Bronchial epithelial cell (primary cell): ENCODE results near the gene MT1G. TPM values are rescaled to one million over a fixed set of nuclear protein-coding genes. Genes with fewer than 3 reads are reported as not detected.

ENCODE experiments used
- DNase-seq: peaks from one replicate; pipeline ENCODE4 v3.0.0-alpha.2; 2010; ENCODE audit warnings: low read depth
- FAIRE-seq: peaks from 2 replicates; lab custom pipeline; 2011; peaks lifted over from hg19 to GRCh38; lab: Jason Lieb, UNC
- H3K27me3 ChIP-seq: 2 replicates; pipeline ENCODE4 v1.5.1; 2011; ENCODE audit warnings: low read length; ENCODE audit not compliant: control insufficient read depth, insufficient read depth
- H3K36me3 ChIP-seq: 2 replicates; pipeline ENCODE4 v1.5.1; 2011; ENCODE audit warnings: low read length; ENCODE audit not compliant: control insufficient read depth, insufficient read depth
- H3K4me3 ChIP-seq: 2 replicates; pipeline ENCODE4 v1.5.1; 2011; ENCODE audit warnings: mild to moderate bottlenecking, low read depth, low read length, control low read depth
- CTCF ChIP-seq: IDR thresholded peaks from 2 replicates; pipeline ENCODE4 v1.5.1; 2011; ENCODE audit warnings: mild to moderate bottlenecking, moderate library complexity, low read length, control low read depth, inconsistent platforms; ENCODE audit not compliant: insufficient read depth, severe bottlenecking
- total RNA-seq: library from RNA; depleted of rRNA; stranded (reverse); fragments of >200 nt; gene quantifications from 2 replicates; pipeline ENCODE4 v1.2.1, GENCODE V29; 2014

MT1G gene
- total RNA-seq, 1 donor from 2014 or later = not detected

GRCh38 chr16:56710181-56710737 lies 42.4 kb upstream of the MT1G start:
- no peak for TF ChIP-seq CTCF
- DNase-seq = no peak
- no peaks in the 10 kb centered on the region for H3K36me3 ChIP-seq
- FAIRE-seq = no peak
- no peak overlapping the region for H3K4me3 ChIP-seq
- H3K27me3 ChIP-seq = no peaks in the 10 kb centered on the region

- Histone ChIP-seq H3K27me3 (no peaks in the 10 kb centered on the region), H3K36me3 (no peaks in the 10 kb centered on the region), H3K4me3 (no peak overlapping the region)
- no peak for DNase-seq
- no peak for FAIRE-seq
- no peak for TF ChIP-seq CTCF
These were observed 41.7 kb upstream of the MT1G start for GRCh38 chr16:56709443-56710040.

GRCh38 chr16:56708525-56709442 lies 40.9 kb upstream of the MT1G start:
- FAIRE-seq (no peak), DNase-seq (no peak)
- no peak for TF ChIP-seq CTCF
- no peaks in the 10 kb centered on the region for H3K36me3 ChIP-seq
- no peaks in the 10 kb centered on the region for H3K27me3 ChIP-seq
- no peak overlapping the region for H3K4me3 ChIP-seq

GRCh38 chr16:56702836-56703235 lies 35.0 kb upstream of the MT1G start:
- Histone ChIP-seq H3K27me3 (no peaks in the 10 kb centered on the region), H3K4me3 (no peak overlapping the region), H3K36me3 (no peaks in the 10 kb centered on the region)
- no peak for TF ChIP-seq CTCF
- FAIRE-seq (no peak), DNase-seq (no peak)

GRCh38 chr16:56701534-56701933 lies 33.7 kb upstream of the MT1G start:
- TF ChIP-seq CTCF = no peak
- Histone ChIP-seq H3K36me3 (no peaks in the 10 kb centered on the region), H3K4me3 (no peak overlapping the region), H3K27me3 (no peaks in the 10 kb centered on the region)
- FAIRE-seq = no peak
- no peak for DNase-seq
